Smooth muscle cell of the brain vasculature (primary cell): ENCODE results near the gene TMCC1.
"Not testable (repeated sequence)": the region's sequence is repeated elsewhere in the genome, so short reads cannot be mapped to it uniquely, and the experiment has no call there.

Experiments
- DNase-seq: peaks from one replicate; pipeline ENCODE4 v3.0.0-alpha.2; 2012; ENCODE audit warnings: low read depth, low spot score

The TMCC1 gene

DNA sequence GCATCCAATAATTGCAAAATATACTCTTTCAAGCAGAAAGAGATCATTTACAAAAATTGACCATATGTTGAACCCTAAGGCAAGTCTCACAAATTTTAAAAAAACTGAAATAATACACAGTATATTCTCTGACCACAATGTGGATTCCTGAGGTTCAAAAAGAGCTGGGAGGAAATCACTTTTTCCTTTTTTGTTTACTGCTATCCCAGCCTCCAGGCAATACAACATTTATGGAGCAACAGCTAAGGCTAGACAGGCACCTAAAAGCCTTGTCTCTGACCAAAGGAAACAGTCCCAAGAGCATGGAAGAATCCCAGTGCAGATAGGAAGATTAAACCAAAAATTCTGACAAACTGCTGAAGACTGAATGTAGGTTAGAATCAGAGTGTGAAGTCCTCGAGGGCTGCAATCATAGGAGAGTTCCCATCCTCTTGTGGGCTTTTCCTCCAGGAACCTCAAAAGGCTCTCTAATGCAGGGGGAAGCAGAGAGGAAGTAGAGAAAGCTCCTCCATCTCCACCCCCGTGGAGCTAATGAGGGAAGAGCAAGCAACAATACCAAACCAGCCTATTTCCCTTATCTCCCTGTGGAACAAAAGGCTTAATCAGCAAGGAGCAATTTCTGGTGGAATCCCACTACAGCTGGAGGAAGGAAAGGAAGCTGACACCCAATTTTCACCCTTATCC is 57.0 kb downstream of the TMCC1 start:
- DNase-seq, result no peak

DNA sequence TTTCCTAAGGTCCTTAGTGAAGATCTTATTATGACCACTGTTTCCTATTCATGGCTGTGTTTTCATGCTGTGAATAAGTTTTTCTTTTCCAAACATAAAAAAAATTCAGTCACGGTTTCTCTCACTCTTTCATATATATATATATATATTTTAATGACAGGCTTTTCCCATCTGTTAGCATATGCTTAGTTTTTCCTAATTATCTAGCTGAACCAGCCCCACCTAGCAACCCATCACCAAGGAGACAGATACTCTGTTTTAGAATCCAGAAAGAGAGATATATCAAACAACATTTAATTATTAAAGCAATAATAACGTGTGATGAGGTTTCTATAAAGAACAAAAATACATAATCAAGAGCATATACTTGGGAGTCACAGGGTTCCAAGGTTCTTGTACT is 58.3 kb downstream of the TMCC1 start:
- DNase-seq, result no peak

DNA sequence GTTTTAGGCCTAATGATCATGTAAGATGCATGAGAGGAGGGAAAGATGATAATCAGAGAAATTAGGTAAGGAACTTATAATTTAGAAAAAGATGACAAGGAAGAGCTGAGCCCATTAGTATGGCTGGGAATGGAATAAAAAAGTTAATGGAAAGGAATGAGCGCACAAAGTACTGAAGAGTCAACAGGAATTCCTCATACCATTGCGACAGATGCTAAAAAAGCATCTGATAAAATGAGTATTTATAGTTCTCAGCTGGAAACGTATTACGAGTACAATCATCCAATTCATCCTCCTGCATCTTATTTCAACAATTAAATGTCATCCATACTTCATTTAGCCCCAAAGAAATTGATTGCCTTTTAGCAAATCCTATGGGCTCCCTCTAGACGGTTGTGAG is 58.9 kb downstream of the TMCC1 start:
- DNase-seq, result no peak

DNA sequence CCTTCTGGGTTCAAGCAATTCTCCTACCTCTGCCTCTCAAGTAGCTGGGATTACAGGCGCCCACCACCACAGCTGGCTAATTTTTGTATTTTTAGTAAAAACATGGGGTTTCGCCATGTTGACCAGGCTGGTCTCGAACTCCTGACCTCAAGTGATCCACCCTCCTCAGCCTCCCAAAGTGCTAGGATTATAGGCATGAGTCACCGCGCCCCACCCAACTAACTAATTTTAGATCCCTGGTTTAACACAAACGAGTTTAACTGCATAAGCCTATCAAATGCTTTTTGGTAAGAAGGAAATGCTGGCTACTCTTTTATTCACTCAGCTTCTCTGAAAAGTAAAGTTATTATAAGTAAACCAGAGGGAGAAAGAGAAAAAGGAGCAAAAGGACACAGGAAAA is 61.6 kb downstream of the TMCC1 start:
- DNase-seq, result not testable (repeated sequence)

DNA sequence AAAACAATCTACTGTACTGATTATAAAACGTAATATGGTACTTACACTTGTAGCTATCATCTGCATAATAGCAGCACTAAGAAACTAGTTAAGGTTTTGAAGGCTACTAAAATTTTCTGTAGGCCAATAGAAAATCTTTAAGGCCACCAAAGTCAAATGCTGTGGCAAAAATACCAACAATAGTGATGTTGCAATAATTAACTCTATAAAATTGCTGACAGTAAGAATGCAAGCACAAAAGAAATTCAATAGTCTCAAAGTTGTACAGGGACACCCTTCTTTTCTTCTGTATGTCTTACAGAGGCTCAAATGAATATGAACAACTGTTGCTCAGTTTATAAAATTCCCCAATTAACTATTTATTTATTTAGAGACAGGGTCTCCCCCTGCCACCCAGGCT is 62.0 kb downstream of the TMCC1 start:
- no peak for DNase-seq

DNA sequence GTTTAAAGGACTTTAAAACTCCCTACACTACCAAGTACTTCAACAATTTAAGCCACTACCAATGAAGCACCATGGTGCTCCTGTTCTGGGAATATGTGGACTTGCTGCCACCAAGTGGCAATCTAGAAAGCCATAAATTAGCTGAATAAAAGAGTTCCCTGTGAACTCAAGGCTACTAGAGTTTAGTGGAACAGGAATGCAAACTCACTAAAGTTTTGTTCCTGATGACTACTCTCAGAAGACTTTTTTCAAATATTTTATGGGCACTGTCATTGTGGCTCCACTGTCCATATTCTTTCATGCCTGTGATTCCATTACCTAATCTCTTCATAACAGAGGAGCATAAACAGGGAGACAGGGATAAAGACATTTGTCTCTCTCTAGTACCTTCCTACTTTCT is 63.9 kb downstream of the TMCC1 start:
- DNase-seq, result peak; percentile 54

DNA sequence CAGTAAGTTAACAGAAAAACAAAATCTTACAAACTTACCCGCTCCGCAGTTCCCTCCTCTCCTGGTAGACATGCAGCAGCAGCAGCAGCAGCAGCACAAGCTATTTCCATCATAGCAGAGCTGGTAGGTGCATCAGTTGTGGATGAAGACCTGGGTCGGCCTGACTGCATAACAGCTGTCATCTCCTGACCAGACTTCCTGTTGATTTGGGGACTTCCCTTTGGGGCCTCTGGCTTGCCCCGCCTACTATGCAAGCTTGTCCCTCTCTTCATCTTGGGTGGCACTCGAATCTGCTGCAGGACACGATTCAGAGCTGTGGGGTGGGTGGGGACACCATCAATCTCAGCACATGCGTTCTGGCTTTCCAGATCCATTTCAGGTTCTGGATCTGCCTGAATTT is 65.7 kb downstream of the TMCC1 start:
- DNase-seq, result no peak

DNA sequence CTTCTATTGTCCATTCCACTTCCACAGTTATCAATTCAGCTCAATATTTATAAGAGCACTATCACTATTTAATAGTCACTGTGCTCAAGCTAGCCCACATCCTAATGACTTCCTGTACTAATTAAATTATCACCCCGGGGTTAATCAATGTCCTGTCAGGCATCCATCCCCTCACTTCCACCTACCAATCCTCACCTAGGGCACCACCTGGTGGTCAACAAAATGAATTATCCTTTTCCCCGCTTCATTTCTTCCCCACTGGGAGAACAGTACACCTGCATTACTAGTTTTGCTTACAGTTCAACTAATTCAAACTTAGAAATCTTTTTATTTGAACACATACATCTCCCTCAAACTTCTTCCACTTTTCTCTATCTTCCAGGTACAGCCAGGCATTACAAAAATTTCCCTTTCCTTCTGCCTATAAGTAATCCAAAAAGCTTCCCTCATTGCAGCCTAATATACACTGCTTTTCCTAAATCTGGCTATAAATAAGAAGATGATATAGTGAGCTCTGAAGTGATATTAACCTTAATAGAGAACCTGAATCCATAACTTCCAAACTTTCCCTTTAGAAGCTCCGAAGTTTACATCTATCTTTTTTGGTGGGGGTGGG is 68.5 kb downstream of the TMCC1 start:
- peak; percentile 26 for DNase-seq

DNA sequence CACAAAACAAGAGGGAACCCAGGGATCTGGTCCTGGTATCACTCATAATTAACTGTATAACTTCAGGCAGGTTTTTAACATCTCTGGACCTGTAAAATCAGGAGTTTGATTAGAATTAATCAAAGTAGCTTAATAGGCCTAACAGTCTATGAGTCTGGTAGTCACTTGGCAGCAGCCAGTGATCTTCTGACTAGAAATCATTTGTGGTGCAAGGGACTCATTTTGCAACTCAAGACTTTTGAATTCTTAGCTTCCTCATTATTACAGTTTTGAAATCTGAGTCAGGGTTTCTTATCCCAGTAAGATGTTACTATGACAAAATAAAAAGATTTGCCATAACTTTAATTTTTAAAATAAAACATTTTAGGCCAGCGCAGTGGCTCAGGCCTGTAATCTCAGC is 70.8 kb downstream of the TMCC1 start:
- no peak for DNase-seq

DNA sequence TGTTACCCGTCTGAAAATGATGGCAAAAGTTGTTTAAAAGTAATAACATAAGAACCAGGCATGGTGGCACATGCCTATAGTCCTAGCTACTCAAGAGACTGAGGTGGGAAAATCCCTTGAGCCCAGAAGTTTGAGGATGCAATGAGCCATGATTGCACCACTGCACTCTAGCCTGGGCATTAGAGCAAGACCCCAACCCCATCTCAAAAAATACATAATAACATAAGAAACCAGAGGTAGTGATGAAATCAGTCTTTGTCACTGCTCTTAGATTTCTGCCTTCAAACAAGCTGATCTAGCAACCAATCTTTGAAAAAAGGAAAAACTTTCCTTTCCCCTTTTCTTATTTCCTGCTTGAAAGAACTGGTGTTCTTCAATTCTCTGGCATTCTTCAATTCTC is 71.3 kb downstream of the TMCC1 start:
- DNase-seq, result no peak

DNA sequence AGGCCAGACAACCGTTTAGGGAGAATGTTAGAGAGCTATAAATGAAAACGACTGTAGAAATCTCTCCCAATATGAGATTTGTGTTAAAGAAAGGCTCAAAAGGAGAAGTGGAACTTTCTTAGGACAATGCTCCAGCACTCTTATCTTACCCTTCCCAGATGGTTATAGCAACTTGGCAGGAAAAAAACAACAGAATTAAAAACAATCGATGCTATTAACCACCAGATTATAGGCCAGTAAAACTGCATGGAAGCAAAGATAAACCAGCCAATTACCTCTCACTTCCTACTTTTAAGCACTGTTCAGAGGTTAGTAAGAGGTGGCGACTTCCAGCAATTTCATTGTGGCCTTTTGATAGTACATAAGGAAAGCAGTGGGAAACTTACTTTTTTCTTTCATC is 72.9 kb downstream of the TMCC1 start:
- no peak for DNase-seq

DNA sequence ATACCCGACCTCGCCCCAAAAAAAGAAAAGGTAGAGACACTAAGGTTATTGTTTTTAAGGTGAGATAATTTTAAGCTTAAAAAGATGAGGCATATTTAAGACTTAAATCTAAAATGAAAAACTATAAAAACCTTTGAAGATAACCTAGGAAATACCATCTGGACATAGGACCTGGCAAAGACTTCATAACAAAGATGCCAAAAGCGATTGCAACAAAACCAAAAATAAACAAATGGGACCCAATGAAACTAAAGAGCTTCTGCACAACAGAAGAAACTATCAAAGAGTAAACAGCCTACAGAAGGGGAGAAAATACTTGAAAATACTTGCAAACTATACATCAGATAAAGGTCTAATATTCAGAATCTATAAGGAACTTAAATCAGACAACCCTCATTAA is 80.9 kb downstream of the TMCC1 start:
- DNase-seq, result no peak

DNA sequence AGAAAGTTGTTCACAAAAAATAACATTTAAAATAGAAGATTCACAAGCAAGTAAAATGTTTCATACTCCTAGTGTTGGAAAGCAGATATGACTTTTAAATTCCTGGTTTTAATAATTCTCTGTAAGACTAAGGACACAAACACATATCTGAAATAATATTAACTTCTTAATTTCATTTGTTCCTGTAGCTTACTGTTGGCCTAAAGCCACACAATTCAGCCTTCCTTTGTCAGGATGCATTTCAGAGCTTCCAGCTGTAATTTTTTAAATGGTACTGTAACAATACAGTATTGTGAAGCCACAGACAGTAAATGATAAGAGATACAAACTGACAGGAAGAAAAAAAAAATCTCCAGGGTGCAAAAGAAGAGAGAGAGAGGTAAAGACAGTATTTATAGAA is 84.2 kb downstream of the TMCC1 start:
- no peak for DNase-seq

DNA sequence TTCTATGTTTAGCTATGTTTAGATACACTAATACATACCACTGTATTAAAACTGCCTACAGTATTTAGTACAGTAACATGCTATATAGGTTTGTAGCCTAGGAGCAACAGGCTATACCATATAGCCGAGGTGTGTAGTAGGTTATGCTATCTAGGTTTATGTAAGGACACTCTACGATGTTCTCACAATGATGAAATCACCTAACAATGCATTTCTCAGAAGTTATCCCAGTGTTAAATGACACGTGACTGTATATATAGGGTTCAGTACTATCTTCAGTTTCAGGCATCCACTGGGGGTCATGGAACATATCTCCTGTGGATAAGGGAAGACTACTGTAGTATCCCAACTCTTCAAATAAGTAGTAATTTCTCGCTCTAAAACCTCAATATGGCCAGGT is 97.4 kb downstream of the TMCC1 start:
- no peak for DNase-seq

DNA sequence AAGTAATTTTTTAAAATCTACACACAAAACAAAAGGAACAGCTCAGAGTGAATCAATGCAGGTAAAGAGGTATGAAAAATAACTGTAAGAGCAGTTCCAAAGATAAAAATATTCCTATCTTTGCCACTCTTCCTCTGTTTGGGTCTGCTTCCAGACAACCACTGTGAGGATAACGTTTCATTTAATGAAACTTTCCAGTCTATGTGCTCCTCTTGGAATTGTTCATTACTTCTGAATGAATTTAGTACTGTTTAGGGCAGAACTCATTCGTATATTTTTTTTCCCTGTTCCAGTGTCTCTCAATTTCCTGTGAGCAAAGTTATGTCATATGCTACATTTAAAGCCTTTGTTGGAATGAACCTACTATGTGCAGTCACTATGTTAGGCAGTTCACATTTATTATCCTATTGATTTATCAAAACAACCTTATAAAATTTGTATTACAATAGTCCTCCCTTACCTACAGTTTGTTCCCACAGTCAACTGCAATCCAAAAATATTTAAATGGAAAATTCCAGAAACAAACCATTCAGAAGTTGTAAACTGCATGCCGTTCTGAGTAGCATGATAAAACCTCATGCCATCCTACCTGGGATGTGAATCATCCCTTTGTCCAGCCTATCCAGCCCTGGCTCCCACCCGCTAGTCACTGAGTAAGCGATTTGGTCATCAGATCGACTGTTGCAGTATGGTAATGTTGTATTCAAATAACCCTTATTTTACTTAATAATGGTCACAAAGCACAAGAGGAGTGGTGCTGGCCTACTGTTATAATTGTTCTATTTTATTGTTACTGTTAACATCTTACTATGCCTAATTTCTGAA is 98.1 kb downstream of the TMCC1 start:
- no peak for DNase-seq

DNA sequence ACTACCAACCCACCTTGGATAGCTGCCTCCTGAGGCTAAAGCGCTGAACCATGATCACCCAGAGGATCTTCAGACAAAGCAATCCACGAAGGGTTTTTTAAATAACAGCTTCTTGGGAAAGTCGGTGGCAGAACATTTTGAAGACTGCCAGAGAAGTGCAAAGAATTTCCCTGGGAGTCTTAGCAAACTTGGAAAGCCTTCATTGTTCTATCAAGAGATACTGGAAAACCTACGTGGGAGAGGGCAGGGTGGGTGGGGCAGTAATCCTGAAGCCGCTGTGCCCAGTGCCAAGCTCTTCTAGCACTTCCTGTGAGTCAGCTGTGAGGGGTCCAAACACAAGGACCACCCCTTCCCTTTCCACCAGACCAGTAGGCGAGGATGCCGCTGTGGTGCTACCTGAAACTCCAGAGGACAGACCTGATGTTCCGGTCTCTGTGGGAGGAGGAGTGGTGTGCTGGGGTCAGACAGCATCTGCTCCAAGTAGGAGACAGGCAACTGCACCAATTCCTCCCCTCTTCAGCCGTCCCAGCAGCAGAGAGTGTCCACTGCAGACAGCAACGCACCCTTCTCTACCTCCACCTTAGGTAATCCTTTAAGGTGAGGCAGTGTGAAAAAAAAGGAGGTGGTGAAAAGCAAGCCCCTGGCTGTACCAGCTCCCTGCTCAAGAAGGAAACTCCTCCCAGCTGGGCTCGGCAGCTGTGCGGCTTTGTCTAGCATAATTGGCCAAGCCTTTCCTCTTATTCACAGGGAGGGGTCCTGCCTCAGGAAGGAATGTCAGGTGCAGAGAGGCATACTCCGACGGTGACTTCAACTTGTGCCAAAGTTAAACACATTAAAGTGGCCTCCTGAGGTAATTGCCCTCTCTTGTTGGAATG is 99.0 kb downstream of the TMCC1 start:
- no peak for DNase-seq

DNA sequence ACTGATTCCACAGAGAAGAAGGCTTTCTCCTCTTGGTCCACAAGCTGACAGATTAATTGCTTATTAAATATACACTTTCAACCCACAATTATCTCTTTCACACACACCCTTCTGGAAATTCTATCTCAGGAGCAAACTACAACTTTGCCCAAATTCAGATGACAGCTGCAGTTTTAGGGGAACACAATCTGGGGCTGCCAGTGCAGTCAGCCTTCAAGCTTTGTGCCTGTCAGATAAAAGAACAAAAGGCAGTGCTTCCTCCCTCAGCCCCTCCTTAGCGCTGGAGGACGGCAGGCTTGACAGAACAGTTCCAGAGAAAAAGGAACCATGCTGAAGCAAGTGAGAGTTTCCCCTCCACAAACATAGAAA is 99.6 kb downstream of the TMCC1 start:
- DNase-seq, result no peak

DNA sequence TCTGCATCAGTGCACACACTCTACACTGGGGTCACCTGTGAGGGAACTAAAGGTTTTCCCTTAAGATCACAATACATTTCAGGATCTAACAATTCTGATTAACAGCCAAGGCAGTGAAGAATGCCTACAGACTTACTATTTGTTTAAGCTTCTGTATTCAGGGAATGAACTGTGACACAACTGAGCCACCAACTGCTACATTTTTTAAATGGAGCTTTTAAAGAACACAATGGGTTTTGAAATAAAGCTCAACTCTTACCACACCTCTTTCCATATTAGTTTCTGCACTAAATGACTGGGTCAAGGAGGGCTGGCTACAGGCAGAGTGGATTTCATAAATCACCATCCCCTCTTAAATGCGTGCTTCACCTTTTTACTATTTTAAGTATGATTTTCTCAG is 100.2 kb downstream of the TMCC1 start:
- no peak for DNase-seq

DNA sequence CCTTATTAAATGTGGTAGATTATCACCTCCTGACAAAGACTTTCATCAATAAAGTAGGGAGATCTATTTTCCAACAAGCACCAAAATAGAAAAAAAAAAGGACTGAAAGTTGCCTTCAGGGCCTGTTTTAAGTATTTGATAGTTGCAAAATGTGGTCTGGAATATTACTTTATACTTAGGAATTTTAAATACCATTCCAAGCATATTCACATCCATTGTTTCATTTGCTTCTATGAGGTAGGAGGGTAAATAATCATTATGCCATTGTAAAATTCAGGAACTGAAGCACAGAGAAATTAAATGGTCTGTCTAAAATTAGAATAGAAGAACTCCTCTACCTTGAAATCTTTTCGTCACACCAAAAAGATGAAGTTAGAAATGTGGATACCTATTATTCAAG is 110.0 kb downstream of the TMCC1 start:
- no peak for DNase-seq

DNA sequence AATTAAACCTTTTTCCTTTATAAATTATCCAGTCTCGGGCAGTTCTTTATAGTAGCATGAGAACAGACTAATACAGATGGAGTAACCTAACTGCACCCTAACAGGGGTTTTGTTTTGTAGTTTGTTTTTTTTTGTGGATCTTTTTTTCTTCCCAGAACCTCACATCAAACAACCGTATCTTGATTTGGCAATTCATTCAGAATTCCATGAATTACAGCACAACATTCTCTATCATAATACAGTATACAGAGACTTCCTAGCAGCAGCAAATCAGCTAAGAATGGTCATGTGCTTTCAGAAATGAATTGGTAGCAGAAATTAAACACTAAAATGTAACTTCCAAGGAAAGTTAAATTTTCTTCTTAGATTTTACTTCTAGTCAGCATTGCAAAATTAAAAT is 114.6 kb downstream of the TMCC1 start:
- no peak for DNase-seq

DNA sequence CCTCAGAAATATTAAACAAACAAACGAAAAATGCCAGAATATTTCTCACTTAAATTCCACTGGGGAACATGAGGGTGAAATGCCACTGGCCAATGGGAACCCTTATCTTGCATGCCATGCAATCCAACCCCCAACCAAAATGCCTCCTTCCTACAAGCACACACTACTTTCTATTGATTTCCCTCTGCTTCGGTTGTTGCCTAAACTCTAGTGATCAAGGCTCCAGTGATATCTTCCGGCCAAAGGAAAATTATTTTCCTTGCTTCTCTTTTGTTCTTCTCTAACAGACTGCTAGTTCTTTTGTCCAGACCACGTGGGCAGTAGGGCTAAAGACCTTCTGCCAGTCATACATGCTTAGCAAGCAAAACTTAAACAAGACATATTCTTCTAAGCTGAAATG is 115.7 kb downstream of the TMCC1 start:
- no peak for DNase-seq

DNA sequence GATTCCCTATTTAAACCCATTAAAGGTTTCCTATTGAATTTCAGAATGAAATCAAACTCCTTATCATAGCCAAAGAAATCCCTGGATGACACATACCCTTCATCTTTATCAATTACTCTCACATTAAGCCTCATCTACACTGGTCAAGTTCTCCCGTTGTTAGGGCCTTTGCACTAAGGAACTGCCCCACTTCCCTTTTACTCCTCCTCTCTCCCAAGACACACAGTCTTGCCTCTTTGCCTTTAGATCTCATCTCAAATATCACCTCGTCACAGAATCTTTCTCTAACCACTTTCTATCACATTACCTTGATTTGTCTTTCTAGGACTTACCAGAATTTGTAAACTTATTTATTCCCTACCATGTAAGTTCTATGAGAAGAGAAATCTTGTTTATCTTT is 117.6 kb downstream of the TMCC1 start:
- DNase-seq, result no peak
